GM12801 (cell line): ENCODE data around the gene RNF150.

Source experiments
- CTCF ChIP-seq: IDR thresholded peaks from one replicate; pipeline ENCODE4 v1.5.1; 2011; ENCODE audit warnings: control low read depth; ENCODE audit not compliant: insufficient read length; ENCODE audit errors: extremely low read depth

Gene RNF150

GRCh38 chr4:141081921-141082395 lies 51.3 kb downstream of the RNF150 start:
- TF ChIP-seq CTCF, result no peak

GRCh38 chr4:141080668-141081067 lies 52.6 kb downstream of the RNF150 start:
- no peak for TF ChIP-seq CTCF

GRCh38 chr4:141079393-141079930 lies 53.8 kb downstream of the RNF150 start:
- no peak for TF ChIP-seq CTCF

GRCh38 chr4:141078871-141079270 lies 54.4 kb downstream of the RNF150 start:
- no peak for TF ChIP-seq CTCF

- TF ChIP-seq CTCF, result no peak
Observed at GRCh38 chr4:141077611-141078225, 55.6 kb downstream of the RNF150 start.

GRCh38 chr4:141075553-141075952 lies 57.7 kb downstream of the RNF150 start:
- TF ChIP-seq CTCF, result no peak

GRCh38 chr4:141074098-141074878 lies 59.0 kb downstream of the RNF150 start:
- no peak for TF ChIP-seq CTCF
